GM12874 (cell line): ENCODE results near the gene DRC7.

Experiments used
- CTCF ChIP-seq: IDR thresholded peaks from 2 replicates; pipeline ENCODE4 v1.5.1; 2011; ENCODE audit warnings: low read depth, mild to moderate bottlenecking, control low read depth, low read length, moderate library complexity; ENCODE audit not compliant: insufficient read depth

Gene DRC7

DNA sequence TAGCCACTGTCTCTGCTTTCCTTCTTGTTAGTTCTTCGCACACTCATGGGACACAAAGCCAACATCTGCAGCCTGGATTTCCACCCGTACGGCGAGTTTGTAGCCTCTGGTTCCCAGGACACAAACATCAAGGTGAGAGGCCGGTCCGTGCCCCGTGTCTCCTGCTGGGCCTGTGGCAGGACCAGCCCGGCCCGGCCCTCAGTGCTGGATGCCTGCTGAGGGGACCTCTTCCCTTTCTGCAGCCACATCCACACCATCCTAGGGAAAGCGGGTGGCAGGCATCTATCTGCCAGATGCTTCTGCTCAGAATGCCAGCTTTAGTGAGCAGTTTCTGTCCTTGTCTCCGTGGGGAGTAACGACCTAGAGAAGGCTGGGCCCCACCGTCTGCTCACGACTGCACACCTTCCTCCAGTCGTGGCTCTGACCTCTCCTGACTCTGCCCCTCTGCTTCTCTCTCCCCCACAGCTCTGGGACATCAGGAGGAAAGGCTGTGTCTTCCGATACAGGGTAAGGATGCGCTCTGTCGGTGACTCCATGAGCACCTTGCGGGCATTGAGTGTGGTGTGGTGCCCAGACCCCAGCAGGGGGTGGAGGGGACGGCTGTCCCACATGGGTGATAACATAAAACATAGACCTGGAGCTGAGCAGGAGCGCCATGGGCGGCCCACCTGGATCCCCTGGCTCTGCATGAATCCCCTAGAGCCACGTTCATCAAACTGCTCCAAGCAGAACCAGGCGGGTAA lies 56.4 kb downstream of the DRC7 start:
- TF ChIP-seq CTCF: no peak

- no peak for TF ChIP-seq CTCF
Observed at GRCh38 chr16:57751539-57752202, 57.1 kb downstream of the DRC7 start.

DNA sequence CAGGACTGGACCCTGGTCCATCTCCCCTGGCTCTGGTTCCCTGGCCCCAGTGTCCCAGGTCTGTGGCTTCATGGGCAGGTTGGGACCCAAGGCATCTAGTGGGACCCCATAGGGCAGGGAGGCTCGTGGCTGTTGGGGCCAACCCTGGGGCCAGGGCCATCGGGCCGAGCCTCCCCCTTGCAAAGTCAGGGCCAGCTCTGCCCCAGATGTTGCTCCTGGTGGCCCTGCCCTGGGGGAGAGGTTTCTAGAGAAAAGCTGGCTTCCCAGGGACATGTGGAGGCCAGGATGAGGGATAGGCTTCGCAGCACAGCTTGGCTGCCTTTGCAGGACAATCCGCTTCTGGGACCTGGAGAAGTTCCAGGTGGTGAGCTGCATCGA lies 57.6 kb downstream of the DRC7 start:
- TF ChIP-seq CTCF: no peak

DNA sequence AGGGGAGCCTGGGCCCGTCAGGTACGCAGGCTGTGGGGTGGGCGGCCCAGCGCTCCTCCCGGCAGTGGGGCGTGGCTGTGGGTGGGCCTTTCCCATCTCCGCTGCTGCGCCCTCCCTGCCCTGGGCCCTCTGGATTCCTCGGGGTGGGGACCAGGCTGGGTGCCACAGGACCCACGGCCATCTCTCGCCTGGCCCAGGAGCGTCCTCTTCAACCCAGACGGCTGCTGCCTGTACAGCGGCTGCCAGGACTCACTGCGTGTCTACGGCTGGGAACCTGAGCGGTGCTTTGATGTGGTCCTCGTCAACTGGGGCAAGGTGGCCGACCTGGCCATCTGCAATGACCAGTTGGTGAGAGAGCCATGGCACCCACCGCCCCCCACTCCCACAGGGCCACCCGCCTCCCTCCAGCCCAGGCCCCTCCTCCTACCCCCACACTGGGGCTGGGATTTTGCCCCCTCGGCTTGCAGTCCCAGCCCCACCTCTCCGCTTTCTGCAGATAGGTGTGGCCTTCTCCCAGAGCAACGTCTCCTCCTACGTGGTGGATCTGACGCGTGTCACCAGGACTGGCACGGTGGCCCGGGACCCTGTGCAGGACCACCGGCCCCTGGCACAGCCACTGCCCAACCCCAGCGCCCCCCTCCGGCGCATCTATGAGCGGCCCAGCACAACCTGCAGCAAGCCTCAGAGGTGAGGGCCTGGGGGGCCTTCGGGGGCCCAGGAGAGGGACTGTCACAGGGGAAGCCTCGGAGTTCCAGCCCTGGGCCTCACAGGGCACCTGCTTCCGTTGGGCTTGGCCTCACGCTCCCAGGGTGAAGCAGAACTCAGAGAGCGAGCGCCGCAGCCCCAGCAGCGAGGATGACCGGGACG lies 58.2 kb downstream of the DRC7 start:
- no peak for TF ChIP-seq CTCF

DNA sequence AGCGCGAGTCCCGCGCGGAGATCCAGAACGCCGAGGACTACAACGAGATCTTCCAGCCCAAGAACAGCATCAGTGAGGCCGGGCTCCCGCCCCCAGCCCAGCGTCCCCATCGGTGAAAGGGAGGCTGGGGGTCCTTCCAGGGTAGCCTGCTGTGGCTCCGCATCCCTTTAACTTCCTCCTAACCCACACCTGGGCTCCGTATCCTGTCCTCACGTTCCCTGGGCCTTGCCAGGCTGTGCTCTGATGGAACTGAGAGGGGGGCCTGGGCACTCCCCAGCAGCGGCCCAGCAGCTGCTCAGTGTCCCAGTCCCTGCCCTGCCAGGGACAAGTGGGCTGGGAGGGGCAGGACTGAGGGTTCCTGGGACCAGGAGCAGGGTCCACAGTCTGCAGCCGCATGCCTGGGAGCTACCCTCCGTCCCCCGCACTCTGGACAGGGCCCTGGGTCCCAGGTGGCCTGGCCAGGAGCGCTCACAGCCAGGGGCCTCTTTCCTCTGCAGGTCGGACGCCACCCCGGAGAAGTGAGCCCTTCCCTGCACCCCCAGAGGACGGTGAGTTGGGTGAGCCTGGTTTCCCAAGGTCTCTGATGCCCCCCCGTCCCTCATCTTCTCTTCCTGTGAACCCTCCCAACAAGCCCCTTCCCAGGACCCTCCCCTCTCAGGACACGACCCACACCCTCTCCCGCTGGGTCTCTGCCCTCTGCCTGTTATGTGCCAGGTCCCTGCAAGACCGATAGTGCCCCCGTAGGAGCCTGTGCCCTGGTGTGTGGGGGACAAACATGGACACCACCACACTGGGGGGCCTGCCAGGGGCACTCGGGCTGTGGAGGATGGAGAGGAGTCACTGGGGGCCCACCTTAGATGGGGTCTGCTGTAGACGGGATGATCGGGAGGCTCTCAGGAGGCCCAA lies 59.1 kb downstream of the DRC7 start:
- TF ChIP-seq CTCF: no peak

GRCh38 chr16:57754354-57755060 lies 59.9 kb downstream of the DRC7 start:
- TF ChIP-seq CTCF: no peak
